AG04449 (cell line): ENCODE data around the gene MYH16.
"Not testable (repeated sequence)": the region's sequence is repeated elsewhere in the genome, so short reads cannot be mapped to it uniquely, and the experiment has no call there.

ENCODE experiments used
- CTCF ChIA-PET: fragments of 350-600 bp; formaldehyde crosslinking; extraction: SDS; loops from one replicate; lab custom pipeline; 2021; ENCODE audit warnings: antibody characterized with exemption; lab: Yijun Ruan, JAX
- POLR2A ChIA-PET: fragments of 400-600, 350-600 bp; formaldehyde crosslinking; extraction: SDS; loops from one replicate; lab custom pipeline; 2020; ENCODE audit warnings: antibody characterized with exemption, inconsistent platforms; lab: Yijun Ruan, JAX
- DNase-seq: peaks from one replicate; pipeline ENCODE4 v3.0.0-alpha.2; 2010; ENCODE audit warnings: low read depth, low spot score
- H3K4me3 ChIP-seq: 2 replicates; pipeline ENCODE4 v1.5.1; 2011; ENCODE audit warnings: low read depth, mild to moderate bottlenecking, control low read depth, low read length
- TF ChIP-seq, protein P1 (sequence below): IDR thresholded peaks from one replicate; pipeline ENCODE4 v1.5.1; 2011; ENCODE audit warnings: mild to moderate bottlenecking, moderate library complexity, low read length, control low read depth, inconsistent platforms; ENCODE audit not compliant: insufficient read depth; ENCODE audit errors: missing control alignments

Gene MYH16

DNA sequence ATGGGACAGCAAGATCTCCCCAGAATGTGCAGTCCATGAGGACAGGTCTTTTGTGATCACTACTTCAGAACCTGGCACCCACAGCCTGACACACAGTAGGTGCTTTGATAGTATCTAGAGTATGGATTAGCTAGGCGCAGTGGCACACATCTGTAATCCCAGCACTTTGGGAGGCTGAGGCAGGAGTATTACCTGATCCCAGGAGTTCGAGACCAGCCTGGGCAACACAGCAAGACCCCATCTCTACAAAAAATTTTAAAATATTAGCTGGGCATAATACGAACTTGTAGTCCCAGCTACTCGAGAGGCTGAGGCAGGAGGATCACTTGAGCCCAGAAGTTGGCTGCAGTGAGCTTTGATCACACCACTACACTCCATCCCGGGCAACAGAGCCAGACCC is 79.6 kb downstream of the MYH16 start:
- TF ChIP-seq, protein P1, sequence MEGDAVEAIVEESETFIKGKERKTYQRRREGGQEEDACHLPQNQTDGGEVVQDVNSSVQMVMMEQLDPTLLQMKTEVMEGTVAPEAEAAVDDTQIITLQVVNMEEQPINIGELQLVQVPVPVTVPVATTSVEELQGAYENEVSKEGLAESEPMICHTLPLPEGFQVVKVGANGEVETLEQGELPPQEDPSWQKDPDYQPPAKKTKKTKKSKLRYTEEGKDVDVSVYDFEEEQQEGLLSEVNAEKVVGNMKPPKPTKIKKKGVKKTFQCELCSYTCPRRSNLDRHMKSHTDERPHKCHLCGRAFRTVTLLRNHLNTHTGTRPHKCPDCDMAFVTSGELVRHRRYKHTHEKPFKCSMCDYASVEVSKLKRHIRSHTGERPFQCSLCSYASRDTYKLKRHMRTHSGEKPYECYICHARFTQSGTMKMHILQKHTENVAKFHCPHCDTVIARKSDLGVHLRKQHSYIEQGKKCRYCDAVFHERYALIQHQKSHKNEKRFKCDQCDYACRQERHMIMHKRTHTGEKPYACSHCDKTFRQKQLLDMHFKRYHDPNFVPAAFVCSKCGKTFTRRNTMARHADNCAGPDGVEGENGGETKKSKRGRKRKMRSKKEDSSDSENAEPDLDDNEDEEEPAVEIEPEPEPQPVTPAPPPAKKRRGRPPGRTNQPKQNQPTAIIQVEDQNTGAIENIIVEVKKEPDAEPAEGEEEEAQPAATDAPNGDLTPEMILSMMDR, result no peak
- DNase-seq, result no peak
- CTCF ChIA-PET, result interaction anchor here (1.2 kb wide), 1 partner anchor 39 kb away, joined by 3 read pairs; no protein-coding TSS in a partner anchor
- POLR2A ChIA-PET, result interaction anchor here (0.6 kb wide), 1 partner anchor 8 kb away, joined by 5 read pairs; no protein-coding TSS in a partner anchor
- no peak overlapping the region for H3K4me3 ChIP-seq

DNA sequence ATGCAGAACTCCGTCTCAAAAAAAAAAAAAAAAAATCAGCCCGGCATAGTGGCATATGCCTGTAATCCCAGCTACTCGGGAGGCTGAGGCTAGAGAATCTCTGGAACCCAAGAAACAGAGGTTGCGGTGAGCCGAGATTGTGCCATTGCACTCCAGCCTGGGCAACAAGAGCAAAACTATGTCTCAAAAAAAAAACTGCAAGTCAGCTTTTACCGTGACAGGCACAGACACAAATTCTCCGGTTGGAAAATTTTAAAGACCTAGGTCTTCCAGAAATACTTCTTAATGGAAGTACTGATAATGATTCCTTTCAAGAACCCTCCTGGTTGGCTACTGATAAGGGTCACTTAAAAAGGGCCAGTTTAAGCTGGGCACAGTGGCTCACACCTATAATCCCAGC is 82.5 kb downstream of the MYH16 start:
- POLR2A ChIA-PET, result no interaction called here

DNA sequence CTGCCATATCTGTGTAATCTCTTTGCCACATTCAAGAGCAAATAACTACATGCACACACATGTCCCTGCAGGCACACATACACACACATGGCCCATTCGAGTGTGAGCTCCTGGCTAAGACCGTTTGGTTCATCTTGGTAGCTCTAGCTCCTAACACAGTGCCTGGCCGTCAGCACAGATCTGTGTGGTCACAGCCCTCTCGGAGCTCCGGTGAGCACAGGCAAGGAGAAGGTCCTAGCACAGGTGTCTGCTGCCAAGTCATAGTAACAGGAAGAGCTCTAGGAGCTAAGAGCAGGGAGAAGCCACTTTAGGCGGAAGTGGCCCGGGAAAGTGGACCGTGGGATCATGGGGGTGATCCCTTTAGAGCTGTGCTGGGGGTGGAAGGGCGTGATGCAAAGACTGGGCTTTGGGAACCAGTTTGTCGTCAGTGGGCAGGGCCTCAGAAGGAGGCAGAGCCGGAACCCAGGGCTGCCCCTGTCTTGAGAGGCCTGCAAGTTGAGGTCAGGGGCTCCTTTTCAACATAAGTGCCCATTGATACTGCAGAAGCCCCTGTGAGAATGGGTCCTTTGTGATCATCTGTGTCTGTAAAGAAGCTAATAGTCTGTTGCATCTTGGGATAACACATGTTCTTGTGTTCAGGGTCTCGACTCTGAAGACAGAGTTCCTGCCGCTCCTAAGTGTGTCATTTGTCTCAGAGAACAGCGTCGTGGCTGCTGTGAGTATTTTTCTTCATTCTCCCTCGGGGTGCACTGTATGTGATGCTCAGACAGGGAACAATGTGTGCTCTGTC is 85.3 kb downstream of the MYH16 start:
- TF ChIP-seq, protein P1, result no peak
- DNase-seq, result no peak
- ChIA-PET CTCF (no interaction called here), POLR2A (no interaction called here)
- no peak overlapping the region for H3K4me3 ChIP-seq

More for the DNA sequence above, 82.5 kb downstream of the MYH16 start:
- no peak for DNase-seq
- H3K4me3 ChIP-seq, result no peak overlapping the region
- CTCF ChIA-PET, result no interaction called here
- TF ChIP-seq, protein P1, result no peak

DNA sequence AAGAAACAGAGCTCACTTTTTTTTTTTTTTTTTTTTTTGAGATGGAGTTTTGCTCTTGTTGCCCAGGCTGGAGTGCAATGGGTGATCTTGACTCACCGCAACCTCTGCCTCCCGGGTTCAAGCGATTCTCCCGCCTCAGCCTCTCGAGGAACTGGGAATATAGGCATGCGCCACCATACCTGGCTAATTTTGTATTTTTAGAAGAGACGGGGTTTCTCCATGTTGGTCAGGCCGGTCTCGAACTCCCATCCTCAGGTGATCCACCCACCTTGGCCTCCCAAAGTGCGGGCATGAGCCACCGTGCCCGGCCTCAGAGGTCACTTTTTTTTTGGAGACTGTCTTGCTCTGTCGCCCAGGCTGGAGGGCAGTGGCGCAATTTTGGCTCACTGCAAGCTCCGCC is 85.9 kb downstream of the MYH16 start:
- POLR2A ChIA-PET, DNase-seq, H3K4me3 ChIP-seq: not testable (repeated sequence)
- CTCF ChIA-PET, result interaction anchor here (0.7 kb wide), 1 partner anchor 36 kb away, joined by 3 read pairs; no protein-coding TSS in a partner anchor

DNA sequence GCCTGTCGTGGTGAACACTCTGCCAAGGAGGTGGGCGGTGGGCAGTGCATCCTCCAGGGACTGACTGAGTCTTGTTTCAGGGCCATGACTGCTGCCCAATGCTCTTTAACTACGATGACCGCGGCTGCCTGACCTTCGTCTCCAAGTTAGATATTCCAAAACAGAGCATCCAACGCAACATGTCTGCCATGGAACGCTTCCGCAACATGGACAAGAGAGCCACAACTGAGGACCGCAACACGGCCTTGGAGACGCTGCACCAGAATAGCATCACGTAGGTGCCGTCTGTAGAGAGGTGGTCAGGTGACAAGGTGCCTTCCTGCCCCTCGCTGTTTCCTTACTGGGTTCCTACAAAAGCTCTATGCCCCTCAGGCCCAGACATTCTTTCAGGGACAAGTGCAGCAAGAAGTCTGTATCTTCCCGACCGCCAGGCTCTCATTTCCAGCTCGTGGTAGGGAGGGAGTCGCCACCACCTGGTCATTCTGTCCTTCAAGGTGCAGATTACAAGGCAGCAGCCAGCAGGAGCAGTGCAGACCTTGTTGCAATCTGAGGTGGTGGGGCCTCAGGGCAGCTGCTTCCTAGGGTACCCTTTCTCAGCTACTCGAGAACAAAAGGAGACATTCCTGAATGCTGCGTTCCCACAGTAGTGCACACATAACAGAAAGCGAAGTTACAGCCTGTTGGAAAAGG is 87.0 kb downstream of the MYH16 start:
- POLR2A ChIA-PET, result interaction anchor here (1.0 to 1.6 kb wide), 2 partner anchors 16 to 49 kb away, joined by 3 to 4 read pairs; partner anchors contain the start of genes BUD31 and PDAP1

More for the DNA sequence above, 87.0 kb downstream of the MYH16 start:
- H3K4me3 ChIP-seq, result no peak overlapping the region
- TF ChIP-seq, protein P1, result no peak
- no peak for DNase-seq
- CTCF ChIA-PET, result interaction anchor here (0.7 kb wide), 2 partner anchors 11 to 35 kb away, joined by 3 to 4 read pairs; no protein-coding TSS in a partner anchor
